GM21737 (cell line): ENCODE results near the gene DAPK2.

Experiments
- ATAC-seq: cut with Tn5 transposase; IDR thresholded peaks from one replicate; pipeline ENCODE4 v1.9.1; 2021; ENCODE audit warnings: mild to moderate bottlenecking, moderate library complexity; ENCODE audit not compliant: unreplicated experiment

DAPK2 gene

GRCh38 chr15:63946524-63947065, 99.7 kb downstream of the DAPK2 start:
- ATAC-seq = no peak

GRCh38 chr15:63945838-63946298, 100.4 kb downstream of the DAPK2 start:
- ATAC-seq = no peak

- no peak for ATAC-seq
Observed at GRCh38 chr15:63945007-63945788, 101.1 kb downstream of the DAPK2 start.

GRCh38 chr15:63944681-63944955, 101.7 kb downstream of the DAPK2 start:
- no peak for ATAC-seq

GRCh38 chr15:63943829-63944680, 102.2 kb downstream of the DAPK2 start:
- no peak for ATAC-seq

GRCh38 chr15:63942486-63943365, 103.6 kb downstream of the DAPK2 start:
- no peak for ATAC-seq

- ATAC-seq = no peak
Observed at GRCh38 chr15:63941698-63942465, 104.4 kb downstream of the DAPK2 start.

- no peak for ATAC-seq
Observed at GRCh38 chr15:63940966-63941620, 105.2 kb downstream of the DAPK2 start.

GRCh38 chr15:63939531-63940130, 106.7 kb downstream of the DAPK2 start:
- no peak for ATAC-seq

GRCh38 chr15:63938486-63939061, 107.7 kb downstream of the DAPK2 start:
- no peak for ATAC-seq

- ATAC-seq = no peak
Observed at GRCh38 chr15:63933522-63933921, 112.8 kb downstream of the DAPK2 start.

- ATAC-seq = no peak
Observed at GRCh38 chr15:63931556-63931955, 114.7 kb downstream of the DAPK2 start.

GRCh38 chr15:63930034-63930433, 116.3 kb downstream of the DAPK2 start:
- ATAC-seq = no peak

- no peak for ATAC-seq
Observed at GRCh38 chr15:63928185-63928842, 118.0 kb downstream of the DAPK2 start.

- ATAC-seq = no peak
Observed at GRCh38 chr15:63923993-63924950, 122.0 kb downstream of the DAPK2 start.

- ATAC-seq = no peak
Observed at GRCh38 chr15:63922916-63923315, 123.4 kb downstream of the DAPK2 start.

GRCh38 chr15:63922261-63922904, 123.9 kb downstream of the DAPK2 start:
- ATAC-seq = no peak
